Stomach (tissue), 4 donors: ENCODE results near the gene NR3C1.

ENCODE experiments used
- CTCF ChIP-seq, 7 experiments: fragments of 450-650 bp in 4 of 7; fragments of 200-600 bp in 3 of 7; sonication (generic) in 3 of 7; IDR thresholded peaks; one replicate each; pipeline ENCODE4 v1.5.1; 2016 to 2019; ENCODE audit warnings: antibody characterized with exemption in 7 of 7, control low read depth in 2 of 7, mild to moderate bottlenecking in 1 of 7
- EP300 ChIP-seq: sonication (generic); formaldehyde crosslinking; IDR thresholded peaks from one replicate; pipeline ENCODE4 v1.6.1; 2017; ENCODE audit warnings: antibody characterized with exemption
- POLR2AphosphoS5 ChIP-seq, 3 donors: sonication (generic); formaldehyde crosslinking; IDR thresholded peaks; one replicate each; pipeline ENCODE4 v1.6.1; 2016; ENCODE audit warnings: antibody characterized with exemption in 3 of 3

DNA sequence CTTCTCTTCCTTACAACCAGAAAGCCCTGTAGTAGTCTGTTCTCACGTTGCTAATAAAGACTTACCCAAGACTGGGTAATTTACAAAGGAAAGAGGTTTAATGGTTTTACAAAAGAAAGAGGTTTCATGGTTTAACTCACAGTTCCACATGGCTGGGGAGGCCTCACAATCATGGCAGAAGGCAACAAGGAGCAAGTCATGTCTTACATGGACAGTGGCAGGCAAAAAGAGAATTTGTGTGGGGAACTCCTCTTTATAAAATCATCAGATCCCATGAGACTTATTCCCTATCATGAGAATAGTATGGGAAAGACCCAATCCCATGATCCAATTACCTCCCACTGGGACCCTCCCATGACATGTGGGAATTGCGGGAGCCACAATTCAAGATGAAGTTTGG is 164.9 kb downstream of the NR3C1 start:
- TF ChIP-seq CTCF (IDR thresholded peaks at IDR 0.05) (no peak), EP300 (no peak), POLR2AphosphoS5 (IDR thresholded peaks at IDR 0.05) (no peak)
